ENCODE data around the gene ZCCHC9.
"Not testable (repeated sequence)": the region's sequence is repeated elsewhere in the genome, so short reads cannot be mapped to it uniquely, and the experiment has no call there.

GRCh38 chr5:81270394-81271027, 30.9 kb upstream of the ZCCHC9 start:
- TF ChIP-seq, protein P1, sequence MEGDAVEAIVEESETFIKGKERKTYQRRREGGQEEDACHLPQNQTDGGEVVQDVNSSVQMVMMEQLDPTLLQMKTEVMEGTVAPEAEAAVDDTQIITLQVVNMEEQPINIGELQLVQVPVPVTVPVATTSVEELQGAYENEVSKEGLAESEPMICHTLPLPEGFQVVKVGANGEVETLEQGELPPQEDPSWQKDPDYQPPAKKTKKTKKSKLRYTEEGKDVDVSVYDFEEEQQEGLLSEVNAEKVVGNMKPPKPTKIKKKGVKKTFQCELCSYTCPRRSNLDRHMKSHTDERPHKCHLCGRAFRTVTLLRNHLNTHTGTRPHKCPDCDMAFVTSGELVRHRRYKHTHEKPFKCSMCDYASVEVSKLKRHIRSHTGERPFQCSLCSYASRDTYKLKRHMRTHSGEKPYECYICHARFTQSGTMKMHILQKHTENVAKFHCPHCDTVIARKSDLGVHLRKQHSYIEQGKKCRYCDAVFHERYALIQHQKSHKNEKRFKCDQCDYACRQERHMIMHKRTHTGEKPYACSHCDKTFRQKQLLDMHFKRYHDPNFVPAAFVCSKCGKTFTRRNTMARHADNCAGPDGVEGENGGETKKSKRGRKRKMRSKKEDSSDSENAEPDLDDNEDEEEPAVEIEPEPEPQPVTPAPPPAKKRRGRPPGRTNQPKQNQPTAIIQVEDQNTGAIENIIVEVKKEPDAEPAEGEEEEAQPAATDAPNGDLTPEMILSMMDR (IDR thresholded peaks at IDR 0.05; ENCODE audit: insufficient read depth, low read depth, low read length): not testable (repeated sequence)
- not testable (repeated sequence) for TF ChIP-seq EZH2 (IDR thresholded peaks at IDR 0.05; ENCODE audit: insufficient read depth, low read length)

Measured in astrocyte (in vitro differentiated cells and primary cell).